DOHH2 (cell line): ENCODE measurements around the gene RBMS2.
"Not testable (repeated sequence)": the region's sequence is repeated elsewhere in the genome, so short reads cannot be mapped to it uniquely, and the experiment has no call there.

Experiments used
- CTCF ChIP-seq: fragments of 200-600 bp; sonication (generic); IDR thresholded peaks from one replicate; pipeline ENCODE4 v1.5.1; 2014; ENCODE audit warnings: antibody characterized with exemption, mild to moderate bottlenecking, low read depth, low read length; ENCODE audit not compliant: poor library complexity, severe bottlenecking
- EZH2phosphoT487 ChIP-seq: fragments of 200-600 bp; sonication (generic); IDR thresholded peaks from 2 replicates; pipeline ENCODE4 v1.6.1; 2017; ENCODE audit warnings: borderline replicate concordance, mild to moderate bottlenecking, antibody characterized with exemption, low read length, moderate library complexity, mixed read lengths

DNA sequence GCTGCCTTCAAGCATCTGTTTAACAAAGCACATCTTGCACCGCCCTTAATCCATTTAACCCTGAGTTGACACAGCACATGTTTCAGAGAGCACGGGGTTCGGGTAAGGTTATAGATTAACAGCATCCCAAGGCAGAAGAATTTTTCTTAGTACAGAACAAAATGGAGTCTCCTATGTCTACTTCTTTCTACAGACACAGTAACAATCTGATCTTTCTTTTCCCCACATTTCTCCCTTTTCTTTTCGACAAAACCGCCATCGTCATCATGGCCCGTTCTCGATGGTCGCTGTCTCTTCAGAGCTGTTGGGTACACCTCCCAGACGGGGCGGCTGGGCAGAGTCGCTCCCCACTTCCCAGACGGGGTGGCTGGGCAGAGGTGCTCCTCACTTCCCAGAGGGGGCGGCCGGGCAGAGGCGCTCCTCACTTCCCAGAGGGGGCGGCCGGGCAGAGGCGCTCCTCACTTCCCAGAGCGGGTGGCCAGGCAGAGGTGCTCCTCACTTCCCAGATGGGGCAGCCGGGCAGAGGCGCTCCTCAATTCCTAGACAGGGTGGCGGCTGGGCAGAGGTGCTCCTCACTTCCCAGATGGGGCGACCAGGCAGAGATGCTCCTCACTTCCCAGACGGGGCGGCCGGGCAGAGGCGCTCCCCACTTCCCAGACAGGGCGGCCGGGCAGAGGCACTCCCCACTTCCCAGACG is 28.1 kb upstream of the RBMS2 start:
- not testable (repeated sequence) for TF ChIP-seq CTCF, EZH2phosphoT487
